MM.1S (cell line): Measurements from ENCODE around the gene ZNF664.

Experiments
- EZH2 ChIP-seq: fragments of 300-600 bp; sonication (generic); optimal IDR thresholded peaks from 2 replicates; pipeline ENCODE3; 2017; ENCODE audit warnings: low read depth, mild to moderate bottlenecking, antibody characterized with exemption, low read length, mixed read lengths
- TF ChIP-seq, protein P1 (sequence below): fragments of 300-600 bp; sonication (generic); IDR thresholded peaks from 2 replicates; pipeline ENCODE4 v1.5.1; 2016; ENCODE audit warnings: antibody characterized with exemption, low read length, mixed read lengths

DNA sequence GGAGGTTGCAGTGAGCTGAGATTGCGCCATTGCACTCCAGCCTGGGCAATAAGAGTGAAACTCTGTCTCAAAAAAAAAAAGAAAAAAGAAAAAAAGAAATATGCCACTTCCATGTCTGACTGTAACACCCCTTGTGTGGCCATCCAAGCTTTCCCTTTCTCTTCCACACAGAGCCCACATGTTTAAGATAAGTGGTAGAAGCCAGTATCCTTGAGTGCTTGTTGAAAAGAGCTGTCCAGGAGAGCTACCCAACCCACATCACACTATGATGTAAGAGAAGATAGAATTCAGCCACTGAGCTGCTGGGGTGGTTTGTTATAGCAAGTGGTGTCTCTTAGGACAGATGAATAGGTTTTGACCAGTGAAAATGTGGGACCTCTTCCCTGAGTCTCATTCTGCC, 82.1 kb downstream of the ZNF664 start:
- TF ChIP-seq EZH2: no peak
- TF ChIP-seq, protein P1, sequence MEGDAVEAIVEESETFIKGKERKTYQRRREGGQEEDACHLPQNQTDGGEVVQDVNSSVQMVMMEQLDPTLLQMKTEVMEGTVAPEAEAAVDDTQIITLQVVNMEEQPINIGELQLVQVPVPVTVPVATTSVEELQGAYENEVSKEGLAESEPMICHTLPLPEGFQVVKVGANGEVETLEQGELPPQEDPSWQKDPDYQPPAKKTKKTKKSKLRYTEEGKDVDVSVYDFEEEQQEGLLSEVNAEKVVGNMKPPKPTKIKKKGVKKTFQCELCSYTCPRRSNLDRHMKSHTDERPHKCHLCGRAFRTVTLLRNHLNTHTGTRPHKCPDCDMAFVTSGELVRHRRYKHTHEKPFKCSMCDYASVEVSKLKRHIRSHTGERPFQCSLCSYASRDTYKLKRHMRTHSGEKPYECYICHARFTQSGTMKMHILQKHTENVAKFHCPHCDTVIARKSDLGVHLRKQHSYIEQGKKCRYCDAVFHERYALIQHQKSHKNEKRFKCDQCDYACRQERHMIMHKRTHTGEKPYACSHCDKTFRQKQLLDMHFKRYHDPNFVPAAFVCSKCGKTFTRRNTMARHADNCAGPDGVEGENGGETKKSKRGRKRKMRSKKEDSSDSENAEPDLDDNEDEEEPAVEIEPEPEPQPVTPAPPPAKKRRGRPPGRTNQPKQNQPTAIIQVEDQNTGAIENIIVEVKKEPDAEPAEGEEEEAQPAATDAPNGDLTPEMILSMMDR: no peak
